ENCODE measurements around the gene GC. TPM values are rescaled to one million over a fixed set of nuclear protein-coding genes. Genes with fewer than 3 reads are reported as not detected.

GC gene
- total and polyA plus RNA-seq, 2 of the 8 experiments (the other 6 are each of a cell fraction or from before 2014, with no cell fraction given): 0.09 to 0.34 TPM

DNA sequence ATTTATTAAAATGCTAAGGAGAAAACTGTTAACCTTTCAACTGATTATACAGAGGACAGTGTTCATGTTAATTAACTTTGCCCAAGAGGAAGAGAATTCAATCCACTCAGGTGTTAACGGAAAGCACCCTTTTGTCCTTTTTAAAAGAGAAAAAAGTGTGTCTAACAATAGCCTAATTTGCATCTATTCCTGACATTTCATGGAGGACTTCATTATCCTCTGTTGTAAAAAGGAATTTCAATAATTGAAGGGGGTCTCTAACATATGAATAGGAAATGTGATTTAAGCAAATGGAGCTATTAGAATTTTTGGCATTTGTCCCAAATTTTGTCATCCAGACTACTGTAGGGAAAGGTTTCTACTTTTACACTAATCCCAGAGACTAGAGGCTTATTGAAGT lies 44.6 kb upstream of the GC start:
- Histone ChIP-seq H3K4me2 (ENCODE audit: insufficient read depth in 1 of 2, low read depth in 2 of 2, low read length in 2 of 2) (peak overlapping the region; percentile 33 to 41; a peak in 2 of 4 replicates), H2BK5ac (ENCODE audit: low read depth, low read length) (peak overlapping the region; percentile 76; the same call in 1 of the 2 replicates), H3K79me1 (ENCODE audit: low read depth, low read length) (no peaks in the 10 kb centered on the region), H3K4ac (replicated peaks; ENCODE audit: insufficient read length, low read depth, low read length) (no peak overlapping the region), H3K4me1 (replicated peaks in 1 of 4; ENCODE audit: control insufficient read depth in 3 of 4, insufficient read depth in 4 of 4, low read length in 3 of 4) (peaks cover 0 to 27% (median 7%) of the 10 kb centered on the region in 4 experiments; a peak in 5 of 7 replicates), H3K56ac (replicated peaks; ENCODE audit: insufficient read length, low read depth, low read length) (no peak overlapping the region), H2BK20ac (ENCODE audit: low read length) (no peak overlapping the region), H4K91ac (replicated peaks; ENCODE audit: insufficient read length, low read length) (no peak overlapping the region), H3K9ac (replicated peaks in 1 of 4; ENCODE audit: extremely low read depth in 1 of 4, low read depth in 3 of 4, low read length in 3 of 4) (no peak overlapping the region), H3K23ac (ENCODE audit: insufficient read length) (no peak overlapping the region), H3K4me3 (ENCODE audit: extremely low read depth in 1 of 4, insufficient read depth in 2 of 4, low read depth in 3 of 4, low read length in 4 of 4) (peak overlapping the region in 1 of 4 experiments; percentile 38; a peak in 2 of 8 replicates), H3K27me3 (replicated peaks in 1 of 4; ENCODE audit: control insufficient read depth in 3 of 4, extremely low read depth in 1 of 4, insufficient read depth in 3 of 4, low read length in 3 of 4) (no peaks in the 10 kb centered on the region), H3K18ac (ENCODE audit: extremely low read depth, low read length) (no peak overlapping the region), H4K20me1 (replicated peaks in 1 of 2; ENCODE audit: control insufficient read depth in 1 of 2, insufficient read depth in 2 of 2, low read length in 2 of 2) (no peaks in the 10 kb centered on the region), H3K36me3 (ENCODE audit: control insufficient read depth in 2 of 4, insufficient read depth in 4 of 4, low read length in 3 of 4) (no peaks in the 10 kb centered on the region), H4K8ac (ENCODE audit: extremely low read depth, insufficient read depth, low read length) (no peak overlapping the region), H2AK5ac (ENCODE audit: low read depth, low read length) (no peak overlapping the region), H2BK120ac (replicated peaks; ENCODE audit: low read depth, low read length) (no peak overlapping the region), H3K23me2 (ENCODE audit: low read depth, low read length) (no peaks in the 10 kb centered on the region), H2AFZ (ENCODE audit: low read length) (no peak overlapping the region), H3K14ac (ENCODE audit: insufficient read length) (no peak overlapping the region), H3K9me3 (ENCODE audit: insufficient read depth in 2 of 2, low read depth in 1 of 2, low read length in 1 of 2) (no peaks in the 10 kb centered on the region), H4K5ac (ENCODE audit: insufficient read length, low read depth, low read length) (peak overlapping the region; percentile 57), H3K27ac (ENCODE audit: low read depth, low read length) (no peak overlapping the region), H3K79me2 (ENCODE audit: control insufficient read depth in 1 of 2, insufficient read depth in 2 of 2, low read length in 2 of 2) (no peaks in the 10 kb centered on the region), H2BK12ac (ENCODE audit: low read depth, low read length) (no peak overlapping the region), H2BK15ac (ENCODE audit: low read length) (no peak overlapping the region)
- CTCF ChIA-PET (ENCODE audit: partially characterized antibody): interaction anchor here (1.1 kb wide), 2 partner anchors 11 to 46 kb away, joined by 3 to 4 read pairs; no protein-coding TSS in a partner anchor
- DNase-seq (ENCODE audit: low read depth in 1 of 2, low spot score in 2 of 2): no peak
- TF ChIP-seq FOSL1 (IDR thresholded peaks at IDR 0.05; ENCODE audit: insufficient read depth, low read depth, low read length): no peak
- no peak for TF ChIP-seq BRCA1 (IDR thresholded peaks at IDR 0.05; ENCODE audit: low read depth, low read length)
- no peak for TF ChIP-seq JUN (IDR thresholded peaks at IDR 0.05; ENCODE audit: low read depth, low read length)
- POLR2A ChIA-PET (ENCODE audit: partially characterized antibody): interaction anchor here (1.9 kb wide), 1 partner anchor 11 kb away, joined by 8 read pairs; no protein-coding TSS in a partner anchor
- WGBS, 2 experiments (ENCODE audit: extremely low coverage in 1 of 2, insufficient coverage in 1 of 2, insufficient read length in 1 of 2, insufficient replicate concordance in 2 of 2, low coverage in 1 of 2, low lambda C conversion rate in 2 of 2, missing lambda C conversion rate in 1 of 2): 0% methylated on average over 1 of the region's 1 CpG; no CpG with 5 or more reads in 1 of the 2 experiments
- peak; percentile 62 for FAIRE-seq

Data from H1 (cell line).